GM18861 (cell line): ENCODE measurements around the gene COX4I1.
A peak's percentile ranks its signal among the peaks of the same experiment; 100 is the strongest.

Experiments used
- ATAC-seq: cut with Tn5 transposase; IDR thresholded peaks from one replicate; pipeline ENCODE4 v1.9.1; 2021; ENCODE audit not compliant: unreplicated experiment

Gene COX4I1

GRCh38 chr16:85799497-85800320, at the start of gene COX4I1, which contains the start of gene EMC8:
COX4I1 (plus strand) TSS chr16:85799695; CDS start chr16:85801206, 1,511 bp downstream.
EMC8 (minus strand) TSS chr16:85799544; CDS start chr16:85799295, 249 bp downstream.
- ATAC-seq = peak; percentile 57

GRCh38 chr16:85749771-85750145, 49.7 kb upstream of the COX4I1 start:
- no peak for ATAC-seq

- ATAC-seq = no peak
These were observed 49.2 kb upstream of the COX4I1 start for GRCh38 chr16:85750146-85750826.

GRCh38 chr16:85750827-85751697, 48.4 kb upstream of the COX4I1 start, which contains the start of gene C16orf74:
C16orf74 (minus strand) TSS chr16:85751096; CDS start chr16:85735217, 15,879 bp downstream.
- ATAC-seq = no peak

DNA sequence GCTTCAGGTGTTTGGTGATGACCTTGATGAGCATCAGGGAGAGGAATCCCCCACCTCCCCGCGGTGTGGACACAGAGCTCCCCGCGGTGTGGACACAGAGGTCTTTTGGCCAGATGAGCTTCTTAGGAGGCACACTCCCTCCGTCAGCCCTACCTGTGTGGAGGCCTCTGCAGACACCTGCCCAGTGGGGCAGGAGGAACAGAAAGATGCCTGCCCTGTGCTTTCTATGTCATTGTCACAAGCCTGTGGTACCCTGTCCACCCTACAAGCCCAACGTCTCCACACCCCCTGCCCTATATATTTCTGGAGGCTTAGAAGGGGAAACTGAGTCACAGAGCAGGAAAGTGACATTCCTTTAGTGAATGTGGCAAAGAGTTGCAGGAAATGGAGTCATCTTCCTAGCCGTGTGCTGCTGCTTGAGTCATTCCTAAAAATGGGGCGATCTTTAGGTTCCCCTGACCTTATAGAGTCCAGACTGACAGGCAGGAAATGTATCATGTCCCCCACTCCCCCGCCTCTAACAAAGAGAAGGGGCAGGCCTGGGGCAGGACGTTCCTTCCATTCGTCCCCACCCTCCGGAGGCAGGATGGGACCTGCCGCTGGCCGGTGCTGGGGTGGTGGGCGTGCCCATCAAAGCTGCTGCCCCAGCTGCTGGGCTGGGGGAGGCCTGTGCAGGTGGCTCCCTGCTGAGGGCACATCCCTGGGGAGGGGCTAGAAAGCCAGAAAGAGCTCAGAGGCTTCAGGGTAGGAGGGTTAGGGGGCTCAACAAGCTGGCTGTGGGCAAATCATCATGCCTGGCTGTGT, 47.6 kb upstream of the COX4I1 start:
- no peak for ATAC-seq

DNA sequence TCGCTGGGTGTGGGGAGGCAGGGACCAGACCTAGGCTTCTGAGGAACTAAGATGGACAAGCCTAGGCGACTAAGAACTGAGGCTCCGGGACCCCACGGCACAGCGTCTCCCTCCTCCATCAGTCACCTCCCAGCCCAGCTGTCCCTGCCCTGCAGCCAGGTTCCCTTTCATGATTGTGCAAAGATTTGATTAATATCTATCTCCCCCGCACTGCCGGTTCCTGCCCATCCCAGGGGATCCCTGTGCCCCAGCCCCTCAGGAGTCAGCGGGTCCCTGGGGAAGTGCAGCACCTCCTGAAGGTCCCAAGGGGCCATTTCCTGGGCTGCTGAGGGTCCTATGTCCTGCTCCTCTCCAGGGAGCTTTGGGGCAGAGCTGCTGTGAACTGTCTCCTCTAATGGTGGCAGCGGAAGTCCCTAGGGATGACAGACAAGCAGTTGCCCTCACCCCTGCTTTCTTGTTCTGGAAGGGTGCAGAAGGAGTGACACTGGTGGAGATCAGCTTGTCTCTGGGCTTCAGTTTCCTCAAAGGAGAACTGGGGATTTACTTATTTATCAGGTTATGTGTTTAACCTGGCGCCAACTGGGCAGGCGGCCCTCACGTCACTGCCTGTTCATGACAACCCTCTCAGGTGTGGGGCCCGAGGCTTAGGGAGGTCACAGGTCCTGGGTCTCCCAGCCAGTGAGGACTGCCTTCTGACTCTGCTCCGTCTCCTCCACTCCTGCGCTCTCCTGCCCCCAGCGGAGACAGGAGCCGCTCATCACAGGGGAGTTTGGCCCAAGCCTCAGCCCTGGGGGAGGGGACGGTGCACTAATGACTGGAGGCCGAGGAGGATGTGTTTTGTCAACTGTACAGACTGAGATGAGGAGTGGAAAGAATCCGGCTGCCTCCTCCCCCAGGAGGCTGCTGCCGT, 46.7 kb upstream of the COX4I1 start:
- peak; percentile 24 for ATAC-seq

- no peak for ATAC-seq
These were observed 45.9 kb upstream of the COX4I1 start for GRCh38 chr16:85753559-85753958.

DNA sequence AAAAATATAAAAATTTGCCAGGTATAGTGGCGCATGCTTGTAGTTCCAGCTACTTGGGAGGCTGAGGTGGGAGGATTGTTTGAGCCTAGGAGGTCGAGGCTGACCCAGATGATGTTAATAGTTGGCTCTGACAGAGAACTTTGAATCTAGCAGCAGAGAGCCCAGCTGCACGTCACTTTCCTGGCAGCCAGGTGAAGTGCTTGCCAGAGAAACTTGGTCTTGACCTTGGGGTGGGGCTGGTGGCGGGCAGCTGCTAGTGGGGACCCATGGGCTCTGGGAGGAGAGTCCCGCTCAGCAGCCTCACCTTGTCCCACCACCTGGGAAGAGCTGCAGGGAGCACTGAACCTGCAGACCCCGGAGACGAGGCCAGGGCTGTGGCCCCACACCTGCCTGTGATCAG, 45.5 kb upstream of the COX4I1 start:
- no peak for ATAC-seq

- ATAC-seq = no peak
These were observed 45.1 kb upstream of the COX4I1 start for GRCh38 chr16:85754413-85754812.

DNA sequence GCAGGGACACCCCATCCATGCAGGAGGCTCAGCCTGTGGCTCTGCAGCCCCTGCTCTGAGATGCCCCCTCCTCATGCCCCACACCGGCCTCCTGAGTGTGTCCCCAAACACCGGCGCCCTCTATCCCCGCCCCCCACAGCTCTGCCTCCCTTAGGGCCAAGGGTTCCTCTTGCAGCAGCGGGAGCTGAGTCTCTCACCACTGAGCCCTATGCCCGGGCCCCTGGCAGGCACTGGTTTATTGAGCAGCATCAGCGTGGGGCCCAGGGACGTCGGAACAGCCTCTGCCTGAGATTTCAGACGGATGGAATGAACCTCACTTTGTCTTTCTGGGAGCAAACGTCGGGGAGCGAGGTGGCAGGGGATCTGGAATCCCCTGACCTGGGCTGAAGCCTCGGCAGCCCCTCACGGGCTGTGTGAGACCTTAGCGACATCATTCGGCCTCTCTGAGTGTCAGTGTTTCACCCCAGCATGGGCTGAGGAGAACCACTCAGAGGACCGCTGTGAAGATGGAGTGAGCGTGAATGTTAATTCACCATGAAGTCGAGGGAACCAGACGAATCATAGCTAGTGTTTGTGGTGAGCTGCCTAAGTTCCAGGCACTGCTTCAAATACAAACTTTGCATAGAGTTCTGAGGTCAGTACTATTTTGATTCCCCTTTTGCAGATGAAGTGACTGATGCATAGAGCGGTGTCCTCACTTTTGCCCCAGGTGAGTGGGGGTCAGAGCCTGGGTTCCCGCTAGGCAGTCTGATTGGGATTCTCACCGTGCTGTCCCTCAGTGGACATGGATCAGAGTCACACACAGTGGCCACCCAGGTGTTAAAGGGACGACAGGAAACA, 43.3 kb upstream of the COX4I1 start:
- ATAC-seq = peak; percentile 37

DNA sequence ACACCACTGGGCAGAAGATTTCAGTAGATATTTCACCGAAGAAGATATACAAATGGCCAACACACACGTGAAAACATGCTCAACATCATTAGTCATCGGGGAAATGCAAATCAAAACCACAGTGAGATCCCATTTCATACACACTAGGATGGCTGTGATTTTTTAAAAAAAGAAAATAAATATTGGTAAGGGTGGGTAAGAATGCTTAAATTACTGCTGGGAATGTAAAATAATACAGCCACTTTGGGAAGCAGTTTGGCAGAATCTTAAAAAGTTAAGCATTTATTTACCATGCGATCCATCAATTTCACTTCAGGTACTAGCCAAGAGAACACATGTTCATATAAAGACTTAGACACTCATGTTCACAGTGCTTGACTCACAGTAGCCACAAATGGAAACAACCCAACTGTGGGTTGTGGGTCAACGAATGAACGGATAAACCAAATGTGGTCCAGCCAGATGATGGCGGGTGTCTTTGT, 42.1 kb upstream of the COX4I1 start:
- peak; percentile 27 for ATAC-seq

DNA sequence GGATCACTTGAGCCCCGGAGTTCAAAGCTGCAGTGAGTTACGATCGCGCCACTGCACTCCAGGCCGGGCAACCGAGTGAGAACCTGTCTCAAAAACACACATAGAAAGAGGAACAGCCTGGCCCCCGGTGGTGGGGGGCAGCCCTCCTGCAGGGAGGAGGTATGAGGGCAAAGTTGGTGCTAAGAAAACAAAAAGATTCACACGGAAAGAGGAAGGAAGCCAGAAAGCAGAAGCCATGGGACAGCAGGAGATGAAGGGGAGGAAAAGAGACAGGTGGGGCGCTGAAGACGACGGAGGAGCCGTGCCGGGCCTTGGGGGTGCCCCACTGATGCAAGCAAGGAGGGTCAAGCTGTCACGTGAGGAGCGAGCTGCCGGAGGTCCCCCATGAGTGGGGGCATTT, 40.4 kb upstream of the COX4I1 start:
- ATAC-seq = no peak

DNA sequence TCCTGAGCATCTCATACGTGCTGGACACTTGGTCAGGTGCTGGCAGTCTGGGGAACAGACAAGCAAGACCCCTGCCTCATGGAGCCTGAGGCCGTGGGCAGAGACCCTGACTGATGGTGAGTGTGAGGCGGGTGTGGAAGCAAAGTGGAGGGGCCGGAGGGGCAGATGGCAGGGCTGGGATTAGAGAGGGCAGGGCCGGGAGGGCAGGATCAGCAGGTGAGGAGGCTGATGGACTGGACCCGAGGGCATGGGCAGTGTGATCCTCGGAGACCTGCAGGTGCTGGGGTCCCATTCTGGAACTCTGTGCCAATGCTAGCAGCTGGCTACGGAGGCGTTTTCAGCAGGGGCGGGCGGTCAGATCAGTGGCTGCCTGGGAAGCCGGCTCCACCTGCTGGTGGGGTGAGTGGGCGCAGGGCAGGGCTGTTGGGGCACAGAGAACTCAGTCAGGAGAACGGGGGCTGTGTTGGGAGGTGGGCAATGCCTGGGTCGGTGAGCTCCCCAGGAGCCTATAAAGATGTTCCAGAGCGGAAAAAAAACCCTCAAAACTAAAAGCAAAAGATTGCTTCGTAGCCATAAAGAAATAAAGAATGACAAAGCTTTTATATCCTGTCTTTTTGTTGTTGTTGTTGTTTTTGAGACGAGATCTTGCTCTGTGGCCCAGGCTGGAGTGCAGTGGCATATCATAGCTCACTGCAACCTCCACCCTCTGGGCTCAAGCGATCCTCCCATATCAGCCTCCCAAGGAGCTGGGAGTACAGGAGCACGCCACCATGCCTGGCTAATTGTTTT, 39.7 kb upstream of the COX4I1 start:
- no peak for ATAC-seq

DNA sequence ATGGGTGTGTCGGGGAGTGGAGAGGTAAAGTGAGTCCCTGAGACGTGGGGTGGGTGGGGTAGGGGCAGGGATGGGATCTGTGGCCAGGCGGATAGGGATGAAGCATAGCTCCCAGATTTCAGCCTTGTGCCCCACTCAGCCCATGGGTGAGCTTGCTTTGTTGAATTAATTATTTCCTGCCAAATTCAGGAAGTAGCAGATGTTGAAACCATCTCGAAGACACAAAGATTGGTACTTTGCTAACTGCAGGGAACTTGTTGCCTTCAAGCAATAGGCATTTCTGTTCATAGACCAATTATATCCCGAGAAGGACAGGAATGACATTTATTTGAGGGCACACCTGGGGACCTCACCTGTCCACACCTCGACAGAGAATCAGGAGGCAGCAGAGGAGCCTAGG, 37.6 kb upstream of the COX4I1 start:
- ATAC-seq = no peak

DNA sequence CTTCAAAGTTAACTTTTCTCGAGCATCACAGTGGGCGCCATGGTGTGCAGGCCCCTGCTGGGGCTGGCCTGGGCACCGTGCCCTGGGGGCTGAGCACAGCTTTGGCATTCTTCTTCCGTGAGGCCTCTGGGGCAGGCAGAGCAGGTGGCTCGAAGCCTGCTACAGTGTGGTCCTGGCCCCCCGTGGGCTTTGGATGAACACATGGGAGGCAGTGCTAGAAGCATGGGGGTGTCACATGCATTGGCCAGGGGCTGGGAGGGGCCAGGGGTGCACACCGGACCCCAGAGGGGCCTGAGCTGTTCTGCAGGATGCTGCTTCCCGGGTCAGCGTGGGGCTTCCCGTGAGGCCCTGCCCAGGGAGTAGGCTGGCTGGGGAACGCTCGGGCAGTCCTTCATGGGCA, 36.5 kb upstream of the COX4I1 start:
- no peak for ATAC-seq

- no peak for ATAC-seq
These were observed 35.9 kb upstream of the COX4I1 start for GRCh38 chr16:85763616-85764015.

DNA sequence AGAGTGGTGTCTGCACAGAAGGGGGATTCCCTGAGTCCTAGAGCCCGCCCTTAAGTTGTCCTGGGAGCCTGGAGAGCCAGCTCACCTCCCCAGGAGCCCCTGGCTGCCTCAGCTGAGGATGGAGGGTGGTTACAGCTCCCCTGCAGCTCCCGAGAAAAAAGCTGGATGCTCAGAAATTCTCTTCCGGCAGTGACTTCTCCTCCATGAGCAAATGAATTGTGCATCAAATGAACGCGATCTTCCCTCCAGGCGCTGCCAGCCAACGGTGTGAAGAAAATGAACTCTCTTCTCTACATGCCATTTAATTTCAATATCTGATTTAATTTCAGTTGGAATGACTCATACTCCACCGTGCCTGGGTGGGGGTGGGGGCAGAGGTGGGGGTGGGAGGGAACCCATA, 34.3 kb upstream of the COX4I1 start:
- no peak for ATAC-seq

DNA sequence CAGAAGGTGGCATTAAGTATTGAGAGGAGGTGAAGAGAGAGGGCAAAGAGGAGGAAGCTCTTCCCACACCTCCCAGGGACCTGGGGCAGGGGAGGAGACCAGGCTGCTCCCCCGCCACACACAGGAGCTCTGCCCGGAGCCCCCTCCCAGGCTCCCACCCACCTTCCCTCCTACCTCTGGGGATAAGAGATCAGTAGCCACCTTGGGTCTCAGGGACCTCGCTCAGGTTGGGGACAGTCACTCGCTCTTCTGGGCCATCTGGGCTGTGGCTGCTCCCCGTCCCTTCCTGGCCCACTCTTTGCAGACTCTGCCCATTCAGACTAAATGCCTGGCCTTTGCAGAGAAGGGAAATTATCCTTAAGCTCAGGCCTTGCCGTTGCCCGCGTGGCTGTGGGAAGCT, 33.7 kb upstream of the COX4I1 start:
- ATAC-seq = no peak
